ENCODE data around the gene EHF. TPM values are rescaled to one million over a fixed set of nuclear protein-coding genes. Genes with fewer than 3 reads are reported as not detected.

The EHF gene
- total RNA-seq, 1 donor from 2014 or later, result not detected

DNA sequence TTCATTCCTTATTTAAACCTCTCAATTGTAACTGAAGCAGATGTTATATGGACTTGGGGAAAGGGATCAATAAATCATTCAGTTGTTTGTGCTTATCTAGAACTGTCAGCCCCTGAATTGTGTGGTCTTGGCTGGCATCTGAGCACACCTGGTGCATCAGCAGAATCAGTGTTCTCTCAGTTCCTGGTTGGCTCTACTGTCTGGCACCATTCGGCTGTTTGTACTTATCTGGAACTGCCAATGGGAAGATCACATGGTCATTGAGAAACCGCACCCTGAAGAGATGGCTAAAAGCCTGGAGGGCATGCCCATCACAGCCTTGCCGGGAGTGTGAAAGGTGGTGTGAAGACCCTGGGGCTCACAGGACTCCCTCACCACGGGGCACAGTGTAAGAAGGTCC is 37.1 kb upstream of the EHF start:
- H3K36me3 Mint-ChIP-seq (ENCODE audit: unreplicated experiment), result no peaks in the 10 kb centered on the region
- no peak for DNase-seq (ENCODE audit: extremely low spot score, unreplicated experiment)
- no peaks in the 10 kb centered on the region for H3K9me3 Mint-ChIP-seq (ENCODE audit: unreplicated experiment)
- no peak overlapping the region for H3K4me3 Mint-ChIP-seq (ENCODE audit: unreplicated experiment)
- peaks cover 4% of the 10 kb centered on the region for H3K4me1 Mint-ChIP-seq (ENCODE audit: unreplicated experiment)
- H3K27me3 Mint-ChIP-seq (ENCODE audit: unreplicated experiment), result peaks cover 64% of the 10 kb centered on the region
- TF ChIP-seq, protein P1, sequence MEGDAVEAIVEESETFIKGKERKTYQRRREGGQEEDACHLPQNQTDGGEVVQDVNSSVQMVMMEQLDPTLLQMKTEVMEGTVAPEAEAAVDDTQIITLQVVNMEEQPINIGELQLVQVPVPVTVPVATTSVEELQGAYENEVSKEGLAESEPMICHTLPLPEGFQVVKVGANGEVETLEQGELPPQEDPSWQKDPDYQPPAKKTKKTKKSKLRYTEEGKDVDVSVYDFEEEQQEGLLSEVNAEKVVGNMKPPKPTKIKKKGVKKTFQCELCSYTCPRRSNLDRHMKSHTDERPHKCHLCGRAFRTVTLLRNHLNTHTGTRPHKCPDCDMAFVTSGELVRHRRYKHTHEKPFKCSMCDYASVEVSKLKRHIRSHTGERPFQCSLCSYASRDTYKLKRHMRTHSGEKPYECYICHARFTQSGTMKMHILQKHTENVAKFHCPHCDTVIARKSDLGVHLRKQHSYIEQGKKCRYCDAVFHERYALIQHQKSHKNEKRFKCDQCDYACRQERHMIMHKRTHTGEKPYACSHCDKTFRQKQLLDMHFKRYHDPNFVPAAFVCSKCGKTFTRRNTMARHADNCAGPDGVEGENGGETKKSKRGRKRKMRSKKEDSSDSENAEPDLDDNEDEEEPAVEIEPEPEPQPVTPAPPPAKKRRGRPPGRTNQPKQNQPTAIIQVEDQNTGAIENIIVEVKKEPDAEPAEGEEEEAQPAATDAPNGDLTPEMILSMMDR (IDR thresholded peaks at IDR 0.05), result no peak
- H3K27ac Mint-ChIP-seq (ENCODE audit: unreplicated experiment), result no peak overlapping the region

DNA sequence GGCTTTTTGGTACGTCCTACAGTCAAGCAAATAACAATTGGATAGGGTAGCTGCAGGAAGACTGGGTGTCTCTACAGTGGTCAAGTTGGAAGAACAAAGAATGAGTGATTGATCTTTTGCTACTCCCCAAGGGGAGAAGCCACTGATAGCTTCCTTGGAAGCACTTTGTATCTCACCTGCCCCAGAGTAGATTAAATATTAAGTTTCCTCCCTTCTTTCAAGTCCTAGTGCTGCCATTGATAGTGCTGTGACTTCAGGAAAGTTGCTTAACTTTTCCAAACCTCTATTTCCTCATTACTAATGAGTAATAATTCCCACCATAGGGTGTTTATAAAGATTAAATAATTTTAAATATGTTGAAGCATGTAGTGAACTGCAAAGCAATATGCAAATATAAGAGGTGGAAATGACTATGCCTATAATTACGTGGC is 35.6 kb upstream of the EHF start:
- TF ChIP-seq, protein P1 (IDR thresholded peaks at IDR 0.05), result no peak
- H3K9me3 Mint-ChIP-seq (ENCODE audit: unreplicated experiment), result no peaks in the 10 kb centered on the region
- no peak overlapping the region for H3K4me3 Mint-ChIP-seq (ENCODE audit: unreplicated experiment)
- DNase-seq (ENCODE audit: extremely low spot score, unreplicated experiment), result no peak
- H3K4me1 Mint-ChIP-seq (ENCODE audit: unreplicated experiment), result peaks cover 4% of the 10 kb centered on the region
- H3K27me3 Mint-ChIP-seq (ENCODE audit: unreplicated experiment), result peaks cover 64% of the 10 kb centered on the region
- H3K27ac Mint-ChIP-seq (ENCODE audit: unreplicated experiment), result no peak overlapping the region
- no peaks in the 10 kb centered on the region for H3K36me3 Mint-ChIP-seq (ENCODE audit: unreplicated experiment)

DNA sequence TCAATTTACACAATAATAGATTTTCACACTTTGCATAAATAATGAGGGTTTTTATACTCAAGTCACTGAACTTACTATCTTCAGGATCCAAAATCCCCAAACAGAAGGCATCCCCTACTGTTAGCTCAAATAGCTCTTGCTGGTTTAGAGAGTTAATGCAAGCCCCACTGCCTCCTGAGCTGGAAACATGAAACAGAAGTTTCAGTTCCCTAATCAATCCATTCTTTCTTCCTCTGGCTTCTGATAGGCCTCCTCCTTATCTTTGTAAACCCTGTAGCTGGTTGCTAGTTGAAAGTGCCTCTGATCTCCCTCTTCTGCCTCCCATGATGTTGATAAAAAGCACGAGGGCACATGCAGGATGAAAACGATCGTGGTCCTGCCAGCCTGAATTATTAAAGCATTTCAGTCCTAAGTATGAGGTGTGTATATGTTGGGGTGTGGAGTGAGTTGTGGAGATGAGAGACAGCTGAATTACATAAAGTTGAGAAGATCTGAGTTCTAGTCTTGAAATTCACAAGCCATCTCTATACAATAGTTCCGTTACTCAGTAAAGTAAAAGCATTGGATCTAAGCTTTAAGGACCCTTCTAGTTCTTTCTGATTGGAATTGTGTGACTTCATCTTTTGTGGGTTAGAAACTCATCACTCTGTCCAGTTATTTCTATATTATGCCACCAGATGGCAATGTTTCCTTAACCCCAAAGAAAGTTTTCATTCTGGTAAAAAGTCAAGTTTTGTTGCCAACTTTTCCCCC is 35.0 kb upstream of the EHF start:
- no peak overlapping the region for H3K27ac Mint-ChIP-seq (ENCODE audit: unreplicated experiment)
- peak overlapping the region; percentile 52 for H3K4me3 Mint-ChIP-seq (ENCODE audit: unreplicated experiment)
- DNase-seq (ENCODE audit: extremely low spot score, unreplicated experiment), result no peak

DNA sequence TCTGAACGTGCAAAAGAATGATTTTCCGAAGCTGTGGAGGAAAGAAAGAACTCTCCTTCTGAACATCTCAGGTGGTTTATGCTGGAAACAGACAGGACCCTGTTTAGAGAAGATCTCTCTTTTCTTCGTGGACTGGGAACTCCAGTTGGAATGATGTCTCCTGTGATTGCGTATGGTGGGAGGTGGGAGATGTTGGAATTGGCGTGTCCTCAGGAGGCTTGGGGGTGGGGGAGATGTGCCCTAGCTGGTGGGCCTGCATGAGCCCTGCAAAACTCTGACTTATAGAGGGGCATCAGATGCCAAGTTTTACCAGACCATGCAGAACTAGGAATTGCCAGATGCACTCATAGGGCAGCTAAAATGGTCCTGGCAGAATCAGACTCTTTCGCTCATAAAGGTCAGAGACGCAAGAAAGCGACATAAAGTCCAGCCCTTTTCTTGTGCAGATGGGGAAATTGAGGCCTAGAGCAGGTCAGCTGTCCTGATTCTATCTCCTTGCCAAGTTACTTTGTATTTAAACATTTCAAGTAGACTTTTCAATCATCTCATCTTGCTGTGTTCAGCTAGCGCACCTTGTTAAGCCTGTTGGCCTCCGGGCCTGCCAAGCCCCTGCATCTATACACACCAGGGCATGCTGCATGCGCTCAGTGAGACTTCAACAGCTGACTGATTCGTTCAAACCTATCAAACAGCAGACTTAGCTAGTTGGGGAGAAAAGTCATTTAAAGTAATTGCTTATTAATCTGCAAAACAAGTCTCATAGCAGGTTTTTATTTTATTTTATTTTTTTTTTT is 34.2 kb upstream of the EHF start:
- Mint-ChIP-seq H3K36me3 (ENCODE audit: unreplicated experiment) (no peaks in the 10 kb centered on the region), H3K27me3 (ENCODE audit: unreplicated experiment) (peaks cover 61% of the 10 kb centered on the region), H3K27ac (ENCODE audit: unreplicated experiment) (no peak overlapping the region), H3K9me3 (ENCODE audit: unreplicated experiment) (no peaks in the 10 kb centered on the region), H3K4me1 (ENCODE audit: unreplicated experiment) (peaks cover 4% of the 10 kb centered on the region), H3K4me3 (ENCODE audit: unreplicated experiment) (no peak overlapping the region)
- DNase-seq (ENCODE audit: extremely low spot score, unreplicated experiment), result no peak
- TF ChIP-seq, protein P1 (IDR thresholded peaks at IDR 0.05), result no peak

More for the DNA sequence above, 35.0 kb upstream of the EHF start:
- Mint-ChIP-seq H3K36me3 (ENCODE audit: unreplicated experiment) (no peaks in the 10 kb centered on the region), H3K4me1 (ENCODE audit: unreplicated experiment) (peaks cover 4% of the 10 kb centered on the region), H3K27me3 (ENCODE audit: unreplicated experiment) (peaks cover 63% of the 10 kb centered on the region), H3K9me3 (ENCODE audit: unreplicated experiment) (no peaks in the 10 kb centered on the region)
- TF ChIP-seq, protein P1 (IDR thresholded peaks at IDR 0.05), result peak; percentile 71

DNA sequence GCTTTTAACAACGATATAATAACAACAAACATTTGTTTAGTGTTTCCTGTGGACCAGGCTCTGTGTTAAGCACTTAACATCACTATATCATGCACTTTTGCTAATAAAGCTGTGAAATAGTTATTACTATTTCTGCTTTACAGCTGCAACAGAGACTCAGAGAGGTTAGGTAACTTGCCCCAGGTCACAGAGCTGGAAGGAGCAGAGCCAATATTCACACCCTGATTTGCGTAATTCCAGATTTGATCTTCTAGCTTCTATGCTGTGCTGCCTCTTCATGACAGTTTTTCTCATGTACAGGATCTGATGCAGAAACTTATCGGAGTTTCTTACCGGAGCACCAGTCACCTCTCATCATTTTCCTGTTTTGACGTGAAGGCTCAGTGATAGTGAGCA is 33.6 kb upstream of the EHF start:
- no peak overlapping the region for H3K27ac Mint-ChIP-seq (ENCODE audit: unreplicated experiment)
- no peak overlapping the region for H3K4me3 Mint-ChIP-seq (ENCODE audit: unreplicated experiment)
- TF ChIP-seq, protein P1 (IDR thresholded peaks at IDR 0.05), result no peak
- H3K36me3 Mint-ChIP-seq (ENCODE audit: unreplicated experiment), result no peaks in the 10 kb centered on the region
- peaks cover 58% of the 10 kb centered on the region for H3K27me3 Mint-ChIP-seq (ENCODE audit: unreplicated experiment)
- H3K9me3 Mint-ChIP-seq (ENCODE audit: unreplicated experiment), result no peaks in the 10 kb centered on the region
- no peak for DNase-seq (ENCODE audit: extremely low spot score, unreplicated experiment)
- peaks cover 4% of the 10 kb centered on the region for H3K4me1 Mint-ChIP-seq (ENCODE audit: unreplicated experiment)
